Effector memory CD8-positive, alpha-beta T cell (primary cell): ENCODE data around the gene MRTFB.
"Not testable (repeated sequence)": the region's sequence is repeated elsewhere in the genome, so short reads cannot be mapped to it uniquely, and the experiment has no call there.

Experiments
- ATAC-seq: fragments of 150-1000 bp; cut with Tn5 transposase; replicated peaks from 2 replicates; pipeline ENCODE4 v1.10.0; 2021; ENCODE audit warnings: mild to moderate bottlenecking, moderate library complexity
- DNase-seq, 3 experiments: peaks; one replicate each; pipeline ENCODE4 v3.0.0; 2021
- H3K27ac Mint-ChIP-seq, 2 donors: one replicate each; pipeline ENCODE4 v1.8.0; 2022; ENCODE audit warnings: mild to moderate bottlenecking in 2 of 2, mixed read lengths in 2 of 2, moderate library complexity in 2 of 2
- H3K27me3 Mint-ChIP-seq, 2 donors: one replicate each; pipeline ENCODE4 v1.8.0; 2022; ENCODE audit warnings: mixed read lengths in 2 of 2
- H3K36me3 Mint-ChIP-seq: one replicate; pipeline ENCODE4 v1.8.0; 2022; ENCODE audit warnings: mild to moderate bottlenecking, moderate library complexity, mixed read lengths; ENCODE audit not compliant: insufficient read depth
- H3K4me1 Mint-ChIP-seq, 2 donors: one replicate each; pipeline ENCODE4 v1.8.0; 2022; ENCODE audit warnings: low read depth in 2 of 2, mixed read lengths in 2 of 2
- H3K4me3 Mint-ChIP-seq, 2 donors: one replicate each; pipeline ENCODE4 v1.8.0; 2022; ENCODE audit warnings: mild to moderate bottlenecking in 2 of 2, mixed read lengths in 2 of 2, moderate library complexity in 2 of 2
- H3K9me3 Mint-ChIP-seq, 2 donors: one replicate each; pipeline ENCODE4 v1.8.0; 2022; ENCODE audit warnings: mixed read lengths in 2 of 2

The MRTFB gene

DNA sequence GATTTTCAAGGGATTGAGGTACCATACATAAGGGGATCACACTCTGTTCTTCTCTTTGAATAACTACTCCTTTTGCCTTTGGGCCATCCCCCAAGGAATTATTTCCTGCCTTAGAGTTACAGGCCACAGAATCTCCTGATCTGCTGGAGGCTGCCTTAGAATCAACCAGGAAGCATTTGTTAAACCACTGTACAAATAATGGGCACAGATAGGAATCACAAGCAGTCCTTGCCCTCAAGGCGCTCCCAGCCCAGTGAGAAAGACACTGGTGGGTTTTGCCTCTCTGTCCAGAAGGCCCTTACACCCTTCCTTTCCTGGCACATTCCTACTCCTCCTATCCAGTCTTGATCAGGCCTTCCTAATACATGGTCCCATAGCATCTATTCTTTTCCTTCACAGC is 45.9 kb downstream of the MRTFB start:
- Mint-ChIP-seq H3K27me3 (no peaks in the 10 kb centered on the region), H3K27ac (no peak overlapping the region), H3K9me3 (no peaks in the 10 kb centered on the region), H3K36me3 (peaks cover 3% of the 10 kb centered on the region), H3K4me3 (no peak overlapping the region), H3K4me1 (peaks cover 2 to 16% of the 10 kb centered on the region in 2 donors)
- ATAC-seq (no peak), DNase-seq (no peak)

DNA sequence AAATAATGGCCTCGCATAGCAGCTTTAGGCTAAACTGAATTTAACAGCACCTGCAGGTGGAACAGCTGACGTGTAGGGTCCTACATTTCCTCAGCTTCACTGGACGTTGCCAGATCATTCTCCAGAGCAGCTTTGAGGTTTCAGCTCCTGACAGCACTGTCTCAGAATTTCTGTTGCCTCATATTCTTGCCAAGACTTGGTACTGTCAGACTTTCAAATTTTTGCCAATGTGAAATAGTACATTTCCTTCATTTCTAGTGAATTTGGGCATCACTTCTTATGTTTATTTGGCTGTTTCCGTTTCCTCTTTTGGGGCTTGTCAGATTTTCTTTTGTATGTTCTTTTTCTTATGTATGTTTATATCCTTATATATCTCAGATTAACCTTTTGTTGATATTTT is 48.7 kb downstream of the MRTFB start:
- DNase-seq (no peak), ATAC-seq (no peak)
- Mint-ChIP-seq H3K27ac (no peak overlapping the region), H3K4me1 (peaks cover 0 to 21% of the 10 kb centered on the region in 2 donors), H3K4me3 (no peak overlapping the region), H3K9me3 (no peaks in the 10 kb centered on the region), H3K36me3 (no peaks in the 10 kb centered on the region), H3K27me3 (no peaks in the 10 kb centered on the region)

GRCh38 chr16:14120335-14120734 is 49.2 kb downstream of the MRTFB start:
- Mint-ChIP-seq H3K27ac (no peak overlapping the region), H3K36me3 (no peaks in the 10 kb centered on the region), H3K4me1 (peaks cover 1 to 25% of the 10 kb centered on the region in 2 donors), H3K9me3 (no peaks in the 10 kb centered on the region), H3K27me3 (no peaks in the 10 kb centered on the region), H3K4me3 (no peak overlapping the region)
- no peak for ATAC-seq
- DNase-seq, result no peak

GRCh38 chr16:14121142-14121541 is 50.0 kb downstream of the MRTFB start:
- no peaks in the 10 kb centered on the region for H3K9me3 Mint-ChIP-seq
- no peak overlapping the region for H3K27ac Mint-ChIP-seq
- H3K4me3 Mint-ChIP-seq, result no peak overlapping the region
- no peak for DNase-seq
- peaks cover 1 to 20% of the 10 kb centered on the region in 2 donors for H3K4me1 Mint-ChIP-seq
- H3K36me3 Mint-ChIP-seq, result no peaks in the 10 kb centered on the region
- no peaks in the 10 kb centered on the region for H3K27me3 Mint-ChIP-seq
- ATAC-seq, result no peak

GRCh38 chr16:14121872-14122271 is 50.8 kb downstream of the MRTFB start:
- ATAC-seq (no peak), DNase-seq (no peak)
- Mint-ChIP-seq H3K27ac (no peak overlapping the region), H3K27me3 (no peaks in the 10 kb centered on the region), H3K9me3 (no peaks in the 10 kb centered on the region), H3K4me1 (peaks cover 1 to 20% of the 10 kb centered on the region in 2 donors), H3K4me3 (no peak overlapping the region), H3K36me3 (no peaks in the 10 kb centered on the region)

GRCh38 chr16:14122430-14122829 is 51.3 kb downstream of the MRTFB start:
- not testable (repeated sequence) for H3K36me3 Mint-ChIP-seq, H3K4me3 Mint-ChIP-seq, DNase-seq, H3K9me3 Mint-ChIP-seq, ATAC-seq, H3K27ac Mint-ChIP-seq, H3K27me3 Mint-ChIP-seq
- peaks cover 1 to 20% of the 10 kb centered on the region in 2 donors for H3K4me1 Mint-ChIP-seq

GRCh38 chr16:14125000-14125681 is 54.0 kb downstream of the MRTFB start:
- H3K4me3 Mint-ChIP-seq, result no peak overlapping the region
- no peaks in the 10 kb centered on the region for H3K9me3 Mint-ChIP-seq
- peaks cover 1 to 20% of the 10 kb centered on the region in 2 donors for H3K4me1 Mint-ChIP-seq
- H3K27ac Mint-ChIP-seq, result no peak overlapping the region
- H3K36me3 Mint-ChIP-seq, result no peaks in the 10 kb centered on the region
- H3K27me3 Mint-ChIP-seq, result no peaks in the 10 kb centered on the region
- ATAC-seq (no peak), DNase-seq (no peak)

DNA sequence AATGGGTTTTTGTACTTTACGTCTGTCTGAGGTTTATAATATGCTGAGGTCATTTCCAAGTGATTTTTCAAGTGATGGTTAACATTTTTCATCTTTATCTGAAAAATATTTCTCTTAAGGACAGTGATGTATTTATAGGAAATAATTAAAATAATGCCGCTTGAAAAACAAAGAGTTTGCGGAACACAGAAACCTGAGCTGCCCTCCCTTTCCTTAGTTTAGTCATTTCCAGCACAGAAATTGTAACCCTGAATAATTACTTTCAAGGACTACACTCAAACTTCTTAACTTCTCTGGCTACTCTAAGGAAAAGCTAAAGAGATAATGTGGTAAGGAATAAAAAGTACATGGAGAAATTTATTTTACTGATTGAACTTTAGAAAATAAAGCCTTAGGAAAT is 54.6 kb downstream of the MRTFB start:
- DNase-seq (no peak), ATAC-seq (no peak)
- Mint-ChIP-seq H3K36me3 (no peaks in the 10 kb centered on the region), H3K27ac (no peak overlapping the region), H3K9me3 (no peaks in the 10 kb centered on the region), H3K4me1 (peaks cover 1 to 17% of the 10 kb centered on the region in 2 donors), H3K27me3 (no peaks in the 10 kb centered on the region), H3K4me3 (no peak overlapping the region)

- Mint-ChIP-seq H3K27me3 (no peaks in the 10 kb centered on the region), H3K9me3 (no peaks in the 10 kb centered on the region), H3K36me3 (no peaks in the 10 kb centered on the region), H3K4me1 (peaks cover 1 to 17% of the 10 kb centered on the region in 2 donors), H3K4me3 (no peak overlapping the region), H3K27ac (no peak overlapping the region)
- ATAC-seq (no peak), DNase-seq (no peak)
Measured at GRCh38 chr16:14128097-14128496, 57.0 kb downstream of the MRTFB start.

GRCh38 chr16:14129502-14129901 is 58.4 kb downstream of the MRTFB start:
- no peak overlapping the region for H3K4me3 Mint-ChIP-seq
- no peaks in the 10 kb centered on the region for H3K27me3 Mint-ChIP-seq
- H3K27ac Mint-ChIP-seq, result no peak overlapping the region
- no peaks in the 10 kb centered on the region for H3K9me3 Mint-ChIP-seq
- H3K4me1 Mint-ChIP-seq, result peaks cover 1 to 6% of the 10 kb centered on the region in 2 donors
- ATAC-seq (no peak), DNase-seq (no peak)
- H3K36me3 Mint-ChIP-seq, result no peaks in the 10 kb centered on the region

- Mint-ChIP-seq H3K36me3 (no peaks in the 10 kb centered on the region), H3K9me3 (no peaks in the 10 kb centered on the region), H3K27me3 (no peaks in the 10 kb centered on the region), H3K4me1 (peaks cover 0 to 3% of the 10 kb centered on the region in 2 donors), H3K27ac (no peak overlapping the region), H3K4me3 (no peak overlapping the region)
- no peak for ATAC-seq
- no peak for DNase-seq
Measured at GRCh38 chr16:14131774-14132695, 60.9 kb downstream of the MRTFB start.

DNA sequence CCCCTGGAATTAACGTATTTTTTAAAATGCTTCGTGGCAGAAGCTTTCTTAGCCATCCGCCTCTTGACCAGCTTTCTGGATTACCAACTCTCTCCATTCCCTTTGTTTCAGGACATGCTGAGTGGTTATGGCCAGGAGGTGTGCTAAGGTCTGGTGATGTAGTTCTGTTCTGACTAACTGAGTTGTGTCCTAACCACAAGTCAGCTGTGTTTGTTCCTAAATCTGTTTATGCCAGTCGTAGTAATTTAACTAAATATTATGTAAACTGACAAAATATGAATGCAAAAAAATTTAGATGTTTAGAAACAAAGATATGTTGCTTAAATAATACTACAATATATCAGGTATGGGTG is 61.6 kb downstream of the MRTFB start:
- no peak for ATAC-seq
- no peak for DNase-seq
- Mint-ChIP-seq H3K27ac (no peak overlapping the region), H3K4me1 (peaks cover 0 to 3% of the 10 kb centered on the region in 2 donors), H3K4me3 (no peak overlapping the region), H3K9me3 (no peaks in the 10 kb centered on the region), H3K36me3 (no peaks in the 10 kb centered on the region), H3K27me3 (no peaks in the 10 kb centered on the region)

GRCh38 chr16:14133907-14134306 is 62.8 kb downstream of the MRTFB start:
- Mint-ChIP-seq H3K27me3 (no peaks in the 10 kb centered on the region), H3K4me3 (no peak overlapping the region), H3K4me1 (peaks cover 0 to 3% of the 10 kb centered on the region in 2 donors), H3K9me3 (no peaks in the 10 kb centered on the region), H3K36me3 (no peaks in the 10 kb centered on the region), H3K27ac (no peak overlapping the region)
- ATAC-seq, result no peak
- DNase-seq, result no peak

GRCh38 chr16:14135704-14136103 is 64.6 kb downstream of the MRTFB start:
- no peaks in the 10 kb centered on the region for H3K27me3 Mint-ChIP-seq
- DNase-seq (no peak), ATAC-seq (no peak)
- H3K36me3 Mint-ChIP-seq, result no peaks in the 10 kb centered on the region
- no peak overlapping the region for H3K27ac Mint-ChIP-seq
- no peak overlapping the region for H3K4me3 Mint-ChIP-seq
- no peaks in the 10 kb centered on the region for H3K9me3 Mint-ChIP-seq
- H3K4me1 Mint-ChIP-seq, result peaks cover 0 to 3% of the 10 kb centered on the region in 2 donors
